Rectal smooth muscle tissue (tissue), 1 donor: ENCODE results near the gene SPDYE6.
A peak's percentile ranks its signal among the peaks of the same experiment; 100 is the strongest.
"Not testable (repeated sequence)": the region's sequence is repeated elsewhere in the genome, so short reads cannot be mapped to it uniquely, and the experiment has no call there.

Source experiments
- H3K27ac ChIP-seq: one replicate; pipeline ENCODE4 v1.7.0; 2013; ENCODE audit warnings: low read depth, low read length, inconsistent platforms
- H3K27me3 ChIP-seq: one replicate; pipeline ENCODE4 v1.7.0; 2013; ENCODE audit warnings: low read length; ENCODE audit not compliant: control insufficient read depth, insufficient read depth
- H3K36me3 ChIP-seq: one replicate; pipeline ENCODE4 v1.7.0; 2013; ENCODE audit warnings: low read length; ENCODE audit not compliant: control insufficient read depth, insufficient read depth
- H3K4me1 ChIP-seq: one replicate; pipeline ENCODE4 v1.7.0; 2013; ENCODE audit warnings: low read length; ENCODE audit not compliant: control insufficient read depth, insufficient read depth
- H3K4me3 ChIP-seq: one replicate; pipeline ENCODE4 v1.7.0; 2013; ENCODE audit warnings: low read length
- H3K9ac ChIP-seq: one replicate; pipeline ENCODE4 v1.7.0; 2013; ENCODE audit warnings: low read length

Gene SPDYE6

DNA sequence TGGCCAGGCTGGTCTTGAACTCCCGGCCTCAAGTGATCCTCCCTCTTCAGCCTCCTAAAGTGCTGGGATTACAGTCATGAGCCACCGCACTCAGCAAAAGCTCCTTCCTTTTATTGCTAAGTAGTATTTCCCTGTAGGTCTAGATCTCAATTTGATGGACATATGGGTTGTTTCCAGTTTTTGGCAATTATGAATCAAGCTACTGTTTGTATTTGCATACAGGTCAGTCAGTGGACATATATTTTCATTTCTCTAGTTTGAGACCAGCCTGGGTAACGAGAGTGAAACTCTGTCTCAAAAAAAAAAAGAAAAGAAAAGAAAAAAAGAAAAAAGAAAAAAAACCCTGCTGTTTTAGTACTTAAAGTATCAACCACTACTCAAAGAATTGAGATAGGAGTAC is 33.6 kb upstream of the SPDYE6 start:
- no peaks in the 10 kb centered on the region for H3K36me3 ChIP-seq
- no peak overlapping the region for H3K9ac ChIP-seq

DNA sequence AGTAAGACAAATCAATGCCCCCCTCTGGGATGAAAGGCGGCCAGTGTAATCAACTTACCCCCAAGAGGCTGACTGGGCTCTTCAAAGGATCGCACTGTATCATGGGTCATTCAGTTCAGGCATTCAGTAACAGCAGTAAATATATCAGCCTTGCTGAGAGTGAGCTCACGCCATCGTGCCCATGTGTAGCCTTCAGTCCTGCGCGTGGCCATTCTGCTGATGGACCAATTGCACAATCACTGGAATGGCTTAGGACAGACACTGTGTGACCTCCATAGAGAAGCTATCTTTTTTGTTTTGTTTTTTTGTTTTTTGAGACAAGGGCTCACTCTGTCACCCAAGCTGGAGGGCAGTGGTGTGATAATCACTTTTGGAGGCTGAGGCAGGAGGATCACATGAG is 30.8 kb upstream of the SPDYE6 start:
- Histone ChIP-seq H3K4me1 (no peaks in the 10 kb centered on the region), H3K27me3 (no peaks in the 10 kb centered on the region), H3K4me3 (no peak overlapping the region), H3K36me3 (no peaks in the 10 kb centered on the region), H3K27ac (no peak overlapping the region), H3K9ac (no peak overlapping the region)

More for the DNA sequence above, 33.6 kb upstream of the SPDYE6 start:
- Histone ChIP-seq H3K4me3 (no peak overlapping the region), H3K4me1 (no peaks in the 10 kb centered on the region), H3K27me3 (no peaks in the 10 kb centered on the region), H3K27ac (no peak overlapping the region)

DNA sequence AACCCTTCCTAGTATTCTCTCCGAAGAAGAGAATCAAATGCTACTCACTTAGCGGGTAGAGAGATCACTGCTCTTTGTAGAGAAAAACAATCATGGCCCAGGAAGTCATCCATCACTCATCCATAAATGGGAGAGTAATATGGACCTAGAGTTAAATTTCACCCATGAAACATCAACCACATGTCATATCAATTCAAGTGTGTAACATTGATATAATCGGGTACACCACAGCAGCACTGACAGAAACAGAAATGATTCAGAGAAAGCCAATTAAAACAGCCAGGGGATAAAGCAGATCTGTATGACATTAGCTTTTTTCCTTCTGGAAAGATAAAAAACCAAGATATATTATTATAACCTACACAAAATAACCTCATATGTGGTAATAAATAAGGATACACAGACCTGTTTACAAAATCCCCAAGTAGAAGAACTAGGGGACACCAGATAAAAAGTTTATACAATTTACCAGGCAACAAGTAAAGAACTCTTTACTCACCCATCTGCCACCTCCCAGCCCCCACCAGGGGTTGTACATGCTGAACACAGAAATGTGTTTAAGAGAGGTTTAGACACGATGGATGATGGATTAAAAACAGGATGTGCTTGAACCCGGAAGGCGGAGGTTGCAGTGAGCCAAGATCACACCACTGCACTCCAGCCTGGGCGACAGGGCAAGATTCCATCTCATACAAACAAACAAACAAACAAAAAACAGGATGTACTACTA is 25.6 kb upstream of the SPDYE6 start:
- not testable (repeated sequence) for H3K36me3 ChIP-seq

DNA sequence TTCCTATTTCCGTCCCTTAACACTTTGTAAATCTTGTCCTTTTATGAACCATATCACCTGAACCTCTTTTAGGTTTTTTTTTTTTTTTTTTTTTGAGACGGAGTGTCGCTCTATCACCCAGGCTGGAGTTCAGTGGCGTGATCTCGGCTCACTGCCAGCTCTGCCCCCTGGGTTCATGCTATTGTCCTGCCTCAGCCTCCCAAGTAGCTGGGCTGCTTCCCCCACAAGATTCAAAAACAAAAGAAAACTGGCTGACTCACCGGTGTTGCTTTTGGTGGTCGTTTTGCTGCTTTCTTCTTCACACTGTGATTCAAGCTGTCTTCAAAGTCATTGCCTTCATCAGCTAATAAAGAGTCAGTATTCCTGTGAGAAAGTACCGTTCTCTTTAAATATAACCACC is 24.6 kb upstream of the SPDYE6 start:
- H3K9ac ChIP-seq, H3K27me3 ChIP-seq, H3K4me3 ChIP-seq, H3K36me3 ChIP-seq, H3K4me1 ChIP-seq, H3K27ac ChIP-seq: not testable (repeated sequence)

More for the DNA sequence above, 25.6 kb upstream of the SPDYE6 start:
- not testable (repeated sequence) for H3K27ac ChIP-seq, H3K9ac ChIP-seq, H3K4me1 ChIP-seq, H3K4me3 ChIP-seq, H3K27me3 ChIP-seq

DNA sequence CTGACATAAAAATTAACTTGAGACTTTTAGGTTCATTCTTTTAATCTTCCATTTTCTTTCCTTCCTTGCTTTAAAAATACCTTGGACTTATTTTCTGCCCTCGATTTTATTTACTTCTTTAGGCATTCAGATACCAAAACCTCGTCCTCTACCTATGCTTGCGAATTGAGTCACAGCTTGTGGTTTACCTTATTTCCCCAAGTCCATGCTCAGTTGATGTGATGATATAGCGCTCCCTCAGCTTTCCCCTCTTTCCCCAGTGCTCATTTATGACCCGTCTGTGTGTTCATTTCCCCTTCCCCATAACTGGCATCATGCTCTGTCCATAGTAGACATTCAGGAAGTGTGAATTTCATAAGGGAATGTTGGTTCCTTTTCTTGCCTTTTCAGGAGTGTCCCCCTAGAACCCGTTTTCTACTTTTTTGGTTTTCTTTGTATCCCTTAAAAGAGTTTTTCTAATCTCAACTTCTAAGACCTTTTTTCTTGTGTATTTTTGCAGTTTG is 20.8 kb upstream of the SPDYE6 start:
- Histone ChIP-seq H3K27me3 (no peaks in the 10 kb centered on the region), H3K36me3 (peaks cover 9% of the 10 kb centered on the region), H3K4me1 (no peaks in the 10 kb centered on the region), H3K9ac (no peak overlapping the region), H3K4me3 (no peak overlapping the region), H3K27ac (no peak overlapping the region)

DNA sequence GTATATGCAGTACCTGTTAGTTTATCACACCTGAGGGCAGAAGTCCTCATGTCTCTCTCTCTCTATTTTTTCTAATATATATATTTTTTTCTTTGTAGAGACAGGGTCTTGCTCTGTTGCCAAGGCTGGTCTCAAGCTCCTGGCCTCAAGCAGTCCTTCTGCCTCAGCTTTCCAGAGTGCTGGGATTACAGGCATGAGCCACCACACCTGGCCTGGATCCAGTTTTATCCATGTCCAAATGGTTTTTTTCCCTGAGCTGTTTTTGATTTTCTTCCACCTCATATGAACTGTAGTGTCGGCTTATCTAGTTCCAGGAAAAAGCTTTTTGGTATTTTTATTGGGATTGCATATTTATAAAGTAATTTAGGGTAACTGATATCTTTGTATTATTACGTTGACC is 16.6 kb upstream of the SPDYE6 start:
- H3K36me3 ChIP-seq, H3K9ac ChIP-seq, H3K4me1 ChIP-seq, H3K4me3 ChIP-seq, H3K27me3 ChIP-seq, H3K27ac ChIP-seq: not testable (repeated sequence)

DNA sequence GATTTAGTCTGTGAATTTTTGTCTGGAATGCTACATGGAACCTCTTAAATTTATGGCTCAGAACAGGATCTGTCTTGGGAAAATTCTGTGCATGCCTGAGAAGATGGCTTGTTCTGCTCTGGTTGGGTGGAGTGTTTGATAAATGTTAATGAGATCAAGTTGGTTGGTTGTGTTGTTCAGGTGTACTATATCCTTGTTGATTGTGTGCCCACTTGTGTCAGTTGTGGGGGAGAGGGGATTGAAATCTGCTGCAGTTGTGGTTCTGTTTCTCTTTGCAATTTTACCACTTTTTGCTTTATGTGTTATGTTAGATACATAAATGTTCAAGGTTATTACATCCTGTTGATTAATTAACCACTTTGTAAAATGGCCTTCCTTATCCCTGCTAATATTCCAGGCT is 13.8 kb upstream of the SPDYE6 start:
- H3K36me3 ChIP-seq, H3K27ac ChIP-seq, H3K4me1 ChIP-seq, H3K27me3 ChIP-seq, H3K4me3 ChIP-seq, H3K9ac ChIP-seq: not testable (repeated sequence)

DNA sequence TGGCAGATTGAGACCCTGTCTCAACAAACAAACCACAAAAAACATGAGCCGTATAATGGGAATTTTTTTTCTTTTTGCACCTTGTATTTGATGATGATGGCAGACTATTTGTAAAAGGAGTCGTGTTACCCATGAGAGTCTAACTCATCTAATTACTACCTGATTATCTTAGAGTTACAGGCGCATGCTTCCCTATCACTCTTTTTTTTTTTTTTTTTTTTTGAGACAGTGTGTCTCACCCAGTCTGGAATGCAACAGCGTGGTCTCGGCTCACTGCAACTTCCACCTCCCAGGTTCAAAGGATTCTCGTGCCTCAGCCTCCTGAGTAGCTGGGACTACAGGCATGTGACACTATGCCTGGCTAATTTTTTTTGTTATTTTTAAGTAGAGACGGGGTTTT is 9.1 kb upstream of the SPDYE6 start:
- not testable (repeated sequence) for H3K4me3 ChIP-seq, H3K36me3 ChIP-seq, H3K27ac ChIP-seq, H3K9ac ChIP-seq, H3K27me3 ChIP-seq, H3K4me1 ChIP-seq

DNA sequence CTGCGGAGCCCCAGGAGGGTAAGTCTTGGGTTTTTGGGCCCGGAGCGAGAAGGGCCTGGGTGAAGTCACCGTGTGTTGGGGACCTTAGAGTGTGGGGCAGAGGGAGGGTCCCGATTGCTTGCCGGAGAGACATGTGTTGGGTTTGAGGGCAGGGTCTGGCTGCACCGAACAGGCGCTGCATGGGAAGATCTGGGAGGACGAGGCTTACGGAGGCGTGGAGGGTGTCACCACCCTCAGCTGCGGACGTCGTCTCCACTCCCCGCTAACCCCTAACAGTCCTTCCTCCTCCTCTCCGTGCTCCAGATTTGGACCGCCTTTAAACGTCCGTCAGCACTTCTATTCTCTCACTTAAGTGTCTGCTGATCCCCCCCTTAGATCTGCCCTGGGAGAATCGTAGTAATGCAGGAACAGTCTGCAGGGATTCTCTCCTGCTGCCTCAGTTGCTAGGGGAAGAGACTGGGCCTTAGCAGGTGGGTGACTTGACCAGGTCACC is 8.2 kb upstream of the SPDYE6 start:
- not testable (repeated sequence) for H3K9ac ChIP-seq, H3K4me1 ChIP-seq, H3K27me3 ChIP-seq, H3K36me3 ChIP-seq
- H3K4me3 ChIP-seq: peak overlapping the region; percentile 72
- H3K27ac ChIP-seq: peak overlapping the region; percentile 81

DNA sequence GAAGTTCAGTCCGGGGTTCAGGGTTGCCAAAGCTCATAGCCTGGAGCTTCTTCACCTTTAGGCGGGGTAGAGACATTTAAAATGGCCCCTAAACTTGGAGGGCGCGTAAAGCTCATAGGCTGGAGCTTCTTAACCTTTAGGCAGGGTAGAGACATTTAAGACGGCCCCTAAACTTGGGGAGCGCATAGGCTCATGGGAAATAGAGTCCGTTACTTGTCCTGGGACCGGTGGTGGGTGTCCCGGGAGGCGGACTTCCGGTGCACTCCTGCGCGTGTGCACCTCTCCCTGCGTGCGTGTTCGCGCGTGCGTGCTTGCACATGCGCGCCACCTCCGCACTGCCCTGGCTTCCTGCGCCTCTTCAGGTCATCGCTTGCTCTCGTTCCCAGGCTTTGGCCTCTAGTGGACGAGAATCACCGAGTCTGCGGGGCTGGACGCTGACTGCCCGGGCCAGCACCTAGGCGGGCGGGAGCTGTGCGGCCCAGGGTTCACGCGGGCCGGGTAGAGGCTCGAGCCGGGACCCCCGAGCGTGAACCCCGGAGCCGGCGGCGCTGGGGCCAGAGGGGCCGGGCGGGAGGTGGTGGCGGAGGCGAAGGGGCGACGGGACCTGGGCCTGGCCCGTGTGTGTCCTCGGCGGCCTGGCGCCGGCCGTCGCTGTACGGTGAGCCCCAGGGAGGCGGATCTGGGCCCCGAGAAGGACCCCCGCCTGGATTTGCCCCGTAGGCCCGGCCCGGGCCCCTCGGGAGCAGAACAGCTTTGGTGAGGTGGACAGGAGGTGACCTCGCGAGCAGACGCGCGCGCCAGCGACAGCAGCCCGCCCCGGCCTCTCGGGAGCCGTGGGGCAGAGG is 7.5 kb upstream of the SPDYE6 start:
- peak overlapping the region; percentile 72 for H3K4me3 ChIP-seq
- peak overlapping the region; percentile 81 for H3K27ac ChIP-seq
- H3K27me3 ChIP-seq, H3K36me3 ChIP-seq, H3K9ac ChIP-seq, H3K4me1 ChIP-seq: not testable (repeated sequence)

DNA sequence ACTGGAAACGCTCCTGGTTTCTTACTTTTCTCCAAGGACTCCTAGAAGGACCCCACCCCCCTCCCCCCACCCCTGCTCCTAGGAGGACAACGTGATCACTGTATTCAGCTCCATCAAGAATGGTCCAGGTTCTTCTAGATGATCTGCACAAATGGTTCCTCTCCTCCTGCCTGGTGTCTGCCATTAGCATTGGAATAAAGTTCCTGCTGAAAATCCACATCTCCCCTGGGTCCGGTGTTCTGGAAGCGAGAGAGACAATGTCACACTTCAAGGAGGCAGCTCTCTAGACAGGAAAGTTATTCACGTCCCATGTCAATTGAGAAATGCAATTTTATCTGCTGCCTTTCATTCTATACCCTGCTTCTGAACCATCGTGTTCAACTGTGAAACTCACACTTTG is 9.3 kb downstream of the SPDYE6 start:
- not testable (repeated sequence) for H3K4me3 ChIP-seq

DNA sequence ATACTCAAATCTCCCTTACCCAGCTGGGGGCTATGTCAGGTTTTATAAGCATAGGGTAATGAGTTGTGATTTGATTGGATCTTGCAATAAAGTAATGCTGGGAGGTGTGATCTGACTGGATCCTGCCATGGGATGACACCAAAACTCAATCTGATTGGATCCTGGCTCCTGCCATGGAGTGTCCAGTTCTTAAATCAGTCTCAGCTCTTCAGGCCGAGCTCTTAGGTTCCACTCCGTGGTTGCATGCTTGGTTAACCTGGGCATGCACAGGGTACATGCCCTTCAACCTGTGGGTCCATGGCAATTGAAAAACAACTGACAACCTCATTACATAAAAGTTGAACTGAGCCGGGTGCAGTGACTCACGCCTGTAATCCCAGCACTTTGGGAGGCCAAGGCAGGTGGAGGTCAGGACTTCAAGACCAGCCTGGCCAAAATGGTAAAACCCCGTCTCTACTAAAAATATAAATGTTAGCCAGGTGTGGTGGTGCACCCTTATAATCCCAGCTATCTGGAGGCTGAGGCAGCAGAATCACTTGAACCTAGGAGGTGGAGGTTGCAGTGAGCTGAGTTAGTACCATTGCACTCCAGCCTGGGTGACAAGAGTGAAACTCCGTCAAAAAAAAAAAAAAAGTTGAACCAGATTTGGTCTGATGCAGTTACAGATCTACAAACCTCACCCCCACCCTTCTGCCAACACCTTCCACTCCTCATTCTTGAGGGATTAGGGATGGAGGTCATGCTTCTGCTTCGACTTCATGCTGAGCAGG is 15.5 kb downstream of the SPDYE6 start:
- H3K27me3 ChIP-seq, H3K9ac ChIP-seq, H3K36me3 ChIP-seq, H3K4me1 ChIP-seq, H3K4me3 ChIP-seq, H3K27ac ChIP-seq: not testable (repeated sequence)

More for the DNA sequence above, 9.3 kb downstream of the SPDYE6 start:
- H3K36me3 ChIP-seq, H3K27ac ChIP-seq, H3K9ac ChIP-seq, H3K4me1 ChIP-seq, H3K27me3 ChIP-seq: not testable (repeated sequence)
